A549 (cell line): Measurements from ENCODE around the gene UBASH3B.

Source experiments
- CEBPB ChIP-seq, 2 experiments: fragments of >200 bp in 1 of 2; sonication (Bioruptor Twin) in 1 of 2; formaldehyde crosslinking in 1 of 2; IDR thresholded peaks; 2 replicates each; pipeline ENCODE4 v1.6.1; 2012 to 2016
- EP300 ChIP-seq, 2 experiments: fragments of >200 bp; sonication (Bioruptor Twin); formaldehyde crosslinking; IDR thresholded peaks; 2 replicates in 1 of 2; 3 replicates in 1 of 2; pipeline ENCODE4 v1.6.1; 2016 to 2017
- ESRRA ChIP-seq: fragments of 150-350 bp; IDR thresholded peaks from 2 replicates; pipeline ENCODE4 v1.6.1; 2014; ENCODE audit warnings: mild to moderate bottlenecking, low read length, borderline replicate concordance
- HMGXB4 ChIP-seq: fragments of 250-450 bp; sonication (Bioruptor Pico); IDR thresholded peaks from 2 replicates; pipeline ENCODE4 v1.5.0; 2021; ENCODE audit warnings: mild to moderate bottlenecking, moderate library complexity, borderline replicate concordance
- JUN ChIP-seq, 2 experiments: fragments of >200 bp; sonication (Bioruptor Twin); formaldehyde crosslinking; IDR thresholded peaks; 2 replicates in 1 of 2; 3 replicates in 1 of 2; pipeline ENCODE4 v1.6.1; 2016 to 2017
- MYC ChIP-seq: IDR thresholded peaks from 2 replicates; pipeline ENCODE4 v1.6.1; 2012; ENCODE audit warnings: mild to moderate bottlenecking, inconsistent platforms, low read length, improper control_type of control experiment, borderline replicate concordance
- NPAS2 ChIP-seq: fragments of 250-450 bp; sonication (Bioruptor Pico); IDR thresholded peaks from 2 replicates; pipeline ENCODE4 v1.8.0; 2022; ENCODE audit warnings: mild to moderate bottlenecking, moderate library complexity, borderline replicate concordance
- POLR2A ChIP-seq: IDR thresholded peaks from 2 replicates; pipeline ENCODE4 v1.6.1; 2012; ENCODE audit warnings: mild to moderate bottlenecking, low read length
- SMC3 ChIP-seq: fragments of >200 bp; sonication (Bioruptor Twin); formaldehyde crosslinking; IDR thresholded peaks from 3 replicates; pipeline ENCODE4 v1.6.1; 2018; ENCODE audit warnings: inconsistent platforms
- SREBF2 ChIP-seq: fragments of 450-650 bp; IDR thresholded peaks from 2 replicates; pipeline ENCODE4 v1.6.1; 2014; ENCODE audit warnings: mild to moderate bottlenecking, moderate library complexity
- USF2 ChIP-seq: fragments of 450-650 bp; IDR thresholded peaks from 2 replicates; pipeline ENCODE4 v1.6.1; 2014; ENCODE audit warnings: antibody characterized with exemption
- TF ChIP-seq, protein P1 (sequence below): fragments of >200 bp; sonication (Bioruptor Twin); formaldehyde crosslinking; IDR thresholded peaks from 3 replicates; pipeline ENCODE4 v1.5.1; 2016

DNA sequence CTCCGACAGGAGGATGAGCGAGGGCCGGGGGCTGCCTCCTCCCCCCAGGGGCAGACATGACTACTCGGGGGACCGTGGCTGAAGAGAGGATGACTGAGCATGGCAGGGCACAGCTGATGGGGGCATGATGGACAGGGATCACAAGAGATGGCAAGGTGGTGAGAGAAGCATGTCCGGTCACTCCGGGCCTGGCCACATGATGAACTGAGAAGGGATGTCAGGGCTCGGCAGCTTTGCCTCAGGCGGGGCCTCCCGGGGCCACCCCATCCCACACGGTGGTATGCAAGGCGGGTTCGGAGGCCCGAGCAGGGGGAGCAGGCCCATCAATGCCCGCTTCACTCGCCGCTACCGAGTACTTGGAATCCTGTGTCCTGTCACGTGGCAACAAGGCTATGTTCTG, 36.6 kb upstream of the UBASH3B start:
- no peak for TF ChIP-seq EP300 (IDR thresholded peaks at IDR 0.05)
- TF ChIP-seq, protein P1, sequence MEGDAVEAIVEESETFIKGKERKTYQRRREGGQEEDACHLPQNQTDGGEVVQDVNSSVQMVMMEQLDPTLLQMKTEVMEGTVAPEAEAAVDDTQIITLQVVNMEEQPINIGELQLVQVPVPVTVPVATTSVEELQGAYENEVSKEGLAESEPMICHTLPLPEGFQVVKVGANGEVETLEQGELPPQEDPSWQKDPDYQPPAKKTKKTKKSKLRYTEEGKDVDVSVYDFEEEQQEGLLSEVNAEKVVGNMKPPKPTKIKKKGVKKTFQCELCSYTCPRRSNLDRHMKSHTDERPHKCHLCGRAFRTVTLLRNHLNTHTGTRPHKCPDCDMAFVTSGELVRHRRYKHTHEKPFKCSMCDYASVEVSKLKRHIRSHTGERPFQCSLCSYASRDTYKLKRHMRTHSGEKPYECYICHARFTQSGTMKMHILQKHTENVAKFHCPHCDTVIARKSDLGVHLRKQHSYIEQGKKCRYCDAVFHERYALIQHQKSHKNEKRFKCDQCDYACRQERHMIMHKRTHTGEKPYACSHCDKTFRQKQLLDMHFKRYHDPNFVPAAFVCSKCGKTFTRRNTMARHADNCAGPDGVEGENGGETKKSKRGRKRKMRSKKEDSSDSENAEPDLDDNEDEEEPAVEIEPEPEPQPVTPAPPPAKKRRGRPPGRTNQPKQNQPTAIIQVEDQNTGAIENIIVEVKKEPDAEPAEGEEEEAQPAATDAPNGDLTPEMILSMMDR = no peak
- TF ChIP-seq SMC3 = no peak
- no peak for TF ChIP-seq SREBF2
- TF ChIP-seq NPAS2 = no peak
- no peak for TF ChIP-seq MYC
- no peak for TF ChIP-seq USF2
- TF ChIP-seq HMGXB4 (CRISPR knock-in tag) = no peak
- TF ChIP-seq ESRRA = no peak
- TF ChIP-seq JUN (IDR thresholded peaks at IDR 0.05) = no peak
- no peak for TF ChIP-seq POLR2A
- TF ChIP-seq CEBPB (IDR thresholded peaks at IDR 0.05) = no peak
